MCF 10A (cell line): ENCODE data around the gene SIX4. TPM values are rescaled to one million over a fixed set of nuclear protein-coding genes. Genes with fewer than 3 reads are reported as not detected.

Experiments used
- BruUV-seq: library from RNA; stranded (reverse); fragments of 400-500 nt; replicated peaks from 2 replicates; lab custom pipeline; 2021; lab: Mats Ljungman, UMichigan
- CTCF ChIA-PET: fragments of 300-600 bp; sonication (Branson Sonifier 250); formaldehyde crosslinking; extraction: SDS; loops from one replicate; lab custom pipeline; 2021; ENCODE audit warnings: antibody characterized with exemption, inconsistent platforms; lab: Yijun Ruan, JAX
- POLR2A ChIA-PET: fragments of 300-600, 350-650 bp; sonication (Branson Sonifier 250); formaldehyde crosslinking; extraction: SDS; loops from one replicate; lab custom pipeline; 2020; ENCODE audit warnings: antibody characterized with exemption, inconsistent platforms; lab: Yijun Ruan, JAX
- DNase-seq: peaks from one replicate; pipeline ENCODE4 v3.0.0-alpha.2; 2018; ENCODE audit not compliant: unreplicated experiment
- H3K27ac Mint-ChIP-seq: one replicate; pipeline ENCODE4 v1.8.0; 2022; ENCODE audit warnings: mild to moderate bottlenecking, low read depth, mixed read lengths; ENCODE audit not compliant: unreplicated experiment
- H3K27me3 Mint-ChIP-seq: one replicate; pipeline ENCODE4 v1.8.0; 2022; ENCODE audit warnings: mixed read lengths; ENCODE audit not compliant: insufficient read depth, unreplicated experiment
- H3K36me3 Mint-ChIP-seq: one replicate; pipeline ENCODE4 v1.8.0; 2022; ENCODE audit warnings: mild to moderate bottlenecking, moderate library complexity, mixed read lengths; ENCODE audit not compliant: insufficient read depth, unreplicated experiment
- H3K4me1 Mint-ChIP-seq: one replicate; pipeline ENCODE4 v1.8.0; 2022; ENCODE audit warnings: mixed read lengths; ENCODE audit not compliant: insufficient read depth, unreplicated experiment
- H3K4me3 Mint-ChIP-seq: one replicate; pipeline ENCODE4 v1.8.0; 2022; ENCODE audit warnings: mild to moderate bottlenecking, moderate library complexity, mixed read lengths; ENCODE audit not compliant: unreplicated experiment
- H3K9me3 Mint-ChIP-seq: one replicate; pipeline ENCODE4 v1.8.0; 2022; ENCODE audit warnings: mixed read lengths; ENCODE audit not compliant: unreplicated experiment
- CTCF ChIP-seq: fragments of 200-600 bp; IDR thresholded peaks from one replicate; pipeline ENCODE4 v1.8.0; 2022; ENCODE audit warnings: antibody characterized with exemption, mild to moderate bottlenecking; ENCODE audit not compliant: unreplicated experiment
- intact Hi-C: fragments of 100-400 bp; cut with micrococcal nuclease; formaldehyde crosslinking; loops from 2 replicates; pipeline ENCODE4 v1.14.1; 2022
- total RNA-seq: library from RNA; stranded (reverse); gene quantifications from 2 replicates; pipeline ENCODE4 v1.2.3, GENCODE V29; 2022

The SIX4 gene
- total RNA-seq, 1 experiment from 2014 or later, result 13.6 TPM

GRCh38 chr14:60680511-60680910, 43.6 kb downstream of the SIX4 start:
- H3K27me3 Mint-ChIP-seq, result no peaks in the 10 kb centered on the region
- no peak overlapping the region for H3K27ac Mint-ChIP-seq
- ChIA-PET CTCF (interaction anchor here (0.6 kb wide), 2 partner anchors 25 to 300 kb away, joined by 3 to 4 read pairs; partner anchors contain the start of genes SLC38A6 and TRMT5), POLR2A (no interaction called here)
- BruUV-seq, result no TSS peak
- no peaks in the 10 kb centered on the region for H3K4me1 Mint-ChIP-seq
- H3K9me3 Mint-ChIP-seq, result no peaks in the 10 kb centered on the region
- no peak for TF ChIP-seq CTCF
- intact Hi-C loops, result no loop called here
- no peaks in the 10 kb centered on the region for H3K36me3 Mint-ChIP-seq
- no peak overlapping the region for H3K4me3 Mint-ChIP-seq
- DNase-seq, result no peak

- no peak for DNase-seq
- no peaks in the 10 kb centered on the region for H3K4me1 Mint-ChIP-seq
- intact Hi-C loops, result no loop called here
- no peaks in the 10 kb centered on the region for H3K36me3 Mint-ChIP-seq
- no TSS peak for BruUV-seq
- no peak overlapping the region for H3K27ac Mint-ChIP-seq
- no peak overlapping the region for H3K4me3 Mint-ChIP-seq
- no peaks in the 10 kb centered on the region for H3K9me3 Mint-ChIP-seq
- no peak for TF ChIP-seq CTCF
- H3K27me3 Mint-ChIP-seq, result no peaks in the 10 kb centered on the region
- ChIA-PET CTCF (interaction anchor here (0.6 kb wide), 2 partner anchors 26 to 301 kb away, joined by 3 to 4 read pairs; partner anchors contain the start of genes SLC38A6 and TRMT5), POLR2A (no interaction called here)
Measured at GRCh38 chr14:60679566-60680258, 44.4 kb downstream of the SIX4 start.

GRCh38 chr14:60677701-60678100, 46.5 kb downstream of the SIX4 start:
- no peaks in the 10 kb centered on the region for H3K9me3 Mint-ChIP-seq
- BruUV-seq, result no TSS peak
- DNase-seq, result no peak
- ChIA-PET CTCF (no interaction called here), POLR2A (no interaction called here)
- no peak overlapping the region for H3K4me3 Mint-ChIP-seq
- no peaks in the 10 kb centered on the region for H3K36me3 Mint-ChIP-seq
- H3K27ac Mint-ChIP-seq, result no peak overlapping the region
- no peak for TF ChIP-seq CTCF
- intact Hi-C loops, result no loop called here
- no peaks in the 10 kb centered on the region for H3K4me1 Mint-ChIP-seq
- H3K27me3 Mint-ChIP-seq, result no peaks in the 10 kb centered on the region

- no peaks in the 10 kb centered on the region for H3K4me1 Mint-ChIP-seq
- no peak overlapping the region for H3K4me3 Mint-ChIP-seq
- H3K9me3 Mint-ChIP-seq, result no peaks in the 10 kb centered on the region
- no peak for DNase-seq
- no peaks in the 10 kb centered on the region for H3K27me3 Mint-ChIP-seq
- no peak for TF ChIP-seq CTCF
- intact Hi-C loops, result no loop called here
- BruUV-seq, result no TSS peak
- H3K36me3 Mint-ChIP-seq, result no peaks in the 10 kb centered on the region
- ChIA-PET CTCF (no interaction called here), POLR2A (no interaction called here)
- H3K27ac Mint-ChIP-seq, result no peak overlapping the region
Measured at GRCh38 chr14:60670989-60671388, 53.2 kb downstream of the SIX4 start.
